Skin of body (tissue), 2 donors: ENCODE data around the gene FAM222A. TPM values are rescaled to one million over a fixed set of nuclear protein-coding genes. Genes with fewer than 3 reads are reported as not detected.

Source experiments
- DNase-seq: peaks from one replicate; lab custom pipeline; 2025; lab: John Stamatoyannopoulos, UW
- total RNA-seq: library from RNA; depleted of rRNA; stranded (reverse); fragments of >200 nt; gene quantifications from one replicate; pipeline ENCODE4 v1.2.3, GENCODE V29; 2014

FAM222A gene
- total RNA-seq = 1.4 TPM

DNA sequence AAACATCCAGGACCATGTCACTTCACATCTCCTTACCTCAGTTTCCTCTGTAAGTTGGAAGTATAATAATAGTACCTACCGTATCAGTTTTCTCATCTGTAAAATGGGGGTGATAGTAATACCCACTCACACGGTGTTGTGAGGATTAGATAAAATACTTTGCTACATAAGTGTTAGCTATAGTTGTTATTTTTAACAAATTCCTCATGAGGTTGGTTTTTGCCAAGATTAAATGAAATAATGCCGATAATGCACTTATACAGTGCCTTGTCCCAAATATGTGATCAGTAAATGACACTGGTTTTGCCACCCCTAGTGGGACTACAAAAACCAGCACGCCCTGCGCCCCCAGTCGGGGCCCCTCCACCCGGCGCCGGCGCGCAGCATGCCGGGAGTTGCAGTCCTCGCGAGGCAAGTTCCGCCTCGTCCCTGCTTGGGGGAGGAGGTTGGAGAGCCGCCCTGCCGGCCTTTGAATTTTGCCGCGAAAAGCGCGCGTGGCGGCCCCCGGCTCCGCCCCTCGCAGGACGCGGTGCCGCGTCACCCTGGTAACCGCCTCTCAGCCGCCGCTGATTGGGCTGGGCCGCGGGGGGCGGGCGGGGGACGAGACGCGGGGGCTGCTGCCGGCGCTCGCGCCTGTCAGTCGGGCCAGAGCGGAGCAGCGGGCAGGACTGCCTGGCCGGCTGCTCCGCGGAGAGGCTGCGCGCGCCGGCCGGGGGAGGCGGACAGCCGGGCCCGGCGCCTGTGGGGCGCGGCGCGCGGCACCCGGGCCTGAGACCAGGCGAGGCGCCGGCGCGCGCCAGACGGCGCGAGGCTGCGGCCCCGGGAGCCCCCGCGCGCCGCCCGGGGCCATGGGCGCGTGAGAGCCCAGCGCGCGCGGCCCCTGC lies at the start of gene FAM222A:
TSS of gene FAM222A (plus strand) at position 639 of the 884 bp plus-strand sequence. CDS start 30,322 bp downstream, outside the sequence.
- DNase-seq = peak; percentile 95

DNA sequence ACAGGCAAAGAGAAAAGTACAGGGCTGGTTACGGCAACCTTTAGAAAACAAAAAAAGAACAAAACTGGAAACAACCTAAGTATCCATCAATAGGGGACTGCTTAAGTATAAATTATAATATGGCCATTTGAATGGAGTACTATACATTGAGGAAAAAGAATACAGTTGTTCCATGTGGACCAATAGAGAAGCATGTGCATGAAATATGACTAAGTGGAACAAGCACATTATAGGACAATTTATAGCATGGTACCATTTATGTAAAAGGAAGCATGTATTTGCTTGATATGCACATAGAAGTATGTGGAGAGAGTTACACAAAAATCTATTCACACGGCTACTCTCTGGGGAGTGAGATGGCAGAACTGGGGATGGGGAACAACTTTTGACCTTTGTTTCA lies 49.2 kb upstream of the FAM222A start:
- no peak for DNase-seq

- no peak for DNase-seq
Measured at GRCh38 chr12:109666068-109666467, 47.6 kb upstream of the FAM222A start.

DNA sequence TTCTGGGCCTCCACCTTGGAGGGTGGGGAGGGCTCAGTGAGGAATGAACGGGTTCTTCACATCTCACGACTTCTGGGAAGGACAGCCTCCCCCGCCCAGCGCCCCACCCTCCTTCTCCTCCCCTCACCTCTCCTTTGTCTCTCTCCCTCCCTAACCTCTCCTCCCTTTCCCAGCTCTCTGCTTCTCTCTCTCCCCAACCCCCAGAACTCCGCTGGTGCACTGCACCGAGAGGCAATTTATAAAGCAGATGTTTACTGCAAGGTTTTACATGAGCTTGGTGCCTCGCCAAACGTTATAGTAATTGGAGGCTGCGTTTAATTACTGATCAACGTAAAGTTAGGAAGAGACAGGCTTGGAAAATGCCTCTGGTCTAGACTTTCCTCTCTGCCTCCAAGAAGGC lies 42.9 kb upstream of the FAM222A start:
- DNase-seq = peak; percentile 68

DNA sequence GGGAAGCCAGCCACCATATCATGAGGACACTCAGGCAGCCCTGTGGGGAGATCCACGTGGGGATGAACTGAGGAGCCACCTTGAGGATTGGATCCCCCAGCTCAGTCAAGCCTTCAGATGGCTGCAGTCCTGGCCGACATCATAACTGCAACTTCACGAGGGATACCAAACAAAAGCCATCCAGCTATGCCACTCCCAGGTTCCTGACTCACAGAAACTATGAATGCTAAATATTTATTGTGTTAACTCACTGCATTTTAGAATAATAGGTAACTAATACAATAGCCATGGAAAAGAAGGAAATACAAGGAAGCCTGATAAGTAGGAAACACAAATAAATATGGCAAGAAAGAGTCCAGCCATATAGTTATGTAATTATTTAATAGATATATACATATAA lies 42.1 kb upstream of the FAM222A start:
- no peak for DNase-seq

- DNase-seq = no peak
Measured at GRCh38 chr12:109673379-109673778, 40.2 kb upstream of the FAM222A start.

GRCh38 chr12:109673884-109674283 lies 39.7 kb upstream of the FAM222A start:
- no peak for DNase-seq

GRCh38 chr12:109675411-109675810 lies 38.2 kb upstream of the FAM222A start:
- no peak for DNase-seq

DNA sequence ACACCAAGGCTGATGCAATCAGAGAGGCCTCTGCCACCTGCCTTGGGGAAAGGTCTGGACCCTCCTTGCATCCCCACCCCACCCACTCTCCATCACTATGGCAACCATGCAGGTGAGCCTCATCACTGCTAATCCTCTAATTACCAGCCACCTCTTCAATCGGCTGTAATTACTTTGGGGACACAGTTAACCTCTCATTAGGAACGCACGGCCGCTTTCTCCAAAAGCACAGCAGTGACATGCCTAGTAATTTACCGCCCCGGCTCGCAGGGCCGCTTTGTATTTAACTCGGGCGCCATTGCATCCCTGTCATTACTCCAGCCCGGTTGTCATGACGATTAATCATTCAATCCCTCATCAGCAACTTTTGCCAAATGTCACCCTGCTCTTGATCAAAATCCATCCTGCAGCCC lies 36.3 kb upstream of the FAM222A start:
- DNase-seq = no peak

- DNase-seq = no peak
Measured at GRCh38 chr12:109678719-109679118, 34.9 kb upstream of the FAM222A start.

- DNase-seq = no peak
Measured at GRCh38 chr12:109679501-109680263, 33.9 kb upstream of the FAM222A start.

GRCh38 chr12:109680264-109681005 lies 33.2 kb upstream of the FAM222A start:
- DNase-seq = no peak

DNA sequence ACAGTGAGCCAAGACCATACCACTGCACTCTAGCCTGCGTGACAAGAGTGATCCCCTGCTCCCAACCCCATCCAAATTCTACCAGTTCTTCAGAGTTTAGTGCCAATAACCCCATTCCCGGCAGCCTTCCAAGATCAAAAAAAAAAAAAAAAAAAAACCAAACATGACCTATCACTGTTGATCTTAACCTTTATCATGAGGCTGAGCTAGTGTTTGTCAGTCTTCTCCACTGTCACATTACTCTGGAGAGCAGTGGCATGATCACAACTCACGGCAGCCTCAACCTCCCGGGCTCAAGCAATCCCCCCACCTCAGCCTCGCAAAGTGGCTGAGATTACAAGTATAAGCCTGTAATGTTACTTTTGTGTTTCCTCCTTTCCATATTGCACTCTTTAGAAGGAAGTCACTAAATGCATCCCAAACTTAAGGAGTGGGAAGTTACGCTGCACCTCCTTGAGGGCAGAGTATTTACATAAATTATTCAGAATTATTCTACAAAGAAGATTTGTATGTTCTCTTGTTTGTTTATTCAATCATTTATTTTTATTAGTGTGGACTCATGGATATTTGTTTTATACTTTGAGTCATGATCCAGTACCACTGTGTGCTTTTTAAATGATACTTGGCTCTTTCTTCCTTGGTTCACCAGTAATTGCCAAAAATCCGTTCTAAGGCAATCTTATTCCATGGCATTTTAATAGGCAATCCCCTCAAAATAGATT lies 31.5 kb upstream of the FAM222A start:
- no peak for DNase-seq

GRCh38 chr12:109682708-109683060 lies 30.9 kb upstream of the FAM222A start:
- DNase-seq = no peak

DNA sequence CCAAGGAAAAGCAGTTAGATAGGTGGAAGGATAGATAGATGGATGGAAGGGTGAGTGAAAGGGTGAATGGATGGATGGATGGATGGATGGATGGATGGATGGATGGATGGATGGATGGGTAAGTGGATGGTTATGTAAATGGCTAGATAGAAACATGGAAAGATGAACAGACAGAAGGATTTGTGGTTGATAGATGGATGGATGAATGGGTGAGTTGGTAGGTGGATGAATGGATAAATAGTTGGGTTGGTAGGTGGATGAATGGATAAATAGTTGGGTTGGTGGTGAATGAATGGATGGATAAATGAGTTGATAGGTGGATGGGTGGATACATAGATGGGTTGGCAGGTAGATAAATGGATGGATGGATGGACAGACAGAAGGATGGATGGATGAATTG lies 30.3 kb upstream of the FAM222A start:
- DNase-seq = no peak

- no peak for DNase-seq
Measured at GRCh38 chr12:109685574-109686447, 27.8 kb upstream of the FAM222A start.

DNA sequence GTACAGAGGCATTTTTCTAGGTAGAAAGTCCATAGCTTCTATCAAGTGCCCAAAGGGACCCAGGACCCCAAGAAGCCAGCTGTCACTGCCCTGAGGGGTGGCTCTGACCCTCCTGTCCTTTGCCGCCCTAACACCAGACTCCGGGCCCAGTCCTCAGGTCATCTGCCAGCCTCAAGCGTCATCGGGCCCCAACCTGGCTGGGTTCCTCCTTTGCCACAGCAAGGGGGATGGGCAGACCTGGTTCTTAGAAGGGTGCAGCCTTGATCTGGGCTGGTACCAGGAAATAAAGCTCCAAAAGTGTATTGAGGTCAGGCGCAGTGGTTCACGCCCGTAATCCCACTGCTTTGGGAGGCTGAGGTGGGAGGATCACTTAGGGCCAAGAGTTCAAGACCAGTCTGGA lies 27.1 kb upstream of the FAM222A start:
- DNase-seq = no peak

- no peak for DNase-seq
Measured at GRCh38 chr12:109687250-109687649, 26.4 kb upstream of the FAM222A start.

DNA sequence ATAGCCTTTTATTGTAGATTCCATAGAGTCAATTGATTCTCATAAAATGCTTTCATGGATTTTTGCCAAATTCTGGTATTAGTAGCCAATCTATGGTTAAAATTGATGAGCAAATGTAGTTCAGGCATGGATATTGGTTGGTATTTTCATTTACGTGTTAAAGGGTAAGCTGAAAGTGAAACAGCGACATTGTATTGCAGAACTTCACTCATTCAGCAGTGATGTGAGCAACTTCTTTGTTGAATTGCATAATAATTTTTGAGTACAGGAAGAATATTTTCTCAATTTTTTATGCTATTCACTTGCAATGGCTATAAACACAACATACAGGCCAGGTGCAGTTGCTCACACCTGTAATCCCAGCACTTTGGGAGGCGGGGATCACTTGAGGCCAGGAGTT lies 24.2 kb upstream of the FAM222A start:
- DNase-seq = no peak

DNA sequence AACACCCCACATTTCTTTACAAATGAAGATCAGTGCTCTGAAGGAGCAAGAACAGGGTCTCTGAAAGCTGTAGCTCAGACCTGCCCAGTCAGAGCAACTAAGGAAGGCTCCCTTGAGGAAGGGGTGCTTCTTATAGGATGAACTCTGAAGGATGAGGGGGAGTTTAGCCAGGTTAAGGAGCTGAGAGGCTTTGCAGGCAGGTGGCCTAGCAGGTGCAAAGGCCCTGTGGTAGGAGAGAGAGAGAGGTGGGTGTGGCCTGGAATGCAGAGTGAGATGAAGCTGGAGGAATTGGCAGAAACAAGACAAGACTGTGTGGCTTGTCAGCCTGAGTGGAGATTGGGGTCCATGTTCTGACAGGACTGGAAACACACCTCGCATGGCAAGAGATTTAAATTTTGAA lies 20.5 kb upstream of the FAM222A start:
- DNase-seq = no peak
